Left kidney (tissue), 2 donors: Measurements from ENCODE around the gene NHEJ1. TPM values are rescaled to one million over a fixed set of nuclear protein-coding genes. Genes with fewer than 3 reads are reported as not detected.

ENCODE experiments used
- DNase-seq: peaks from one replicate; pipeline ENCODE4 v3.0.0-alpha.2; 2013
- polyA plus RNA-seq: library from polyadenylated mRNA; unstranded; fragments of 120-200 nt; gene quantifications from one replicate; pipeline ENCODE4 v1.2.1, GENCODE V29; 2013; ENCODE audit not compliant: insufficient read length

The NHEJ1 gene
- polyA plus RNA-seq, 1 donor, result 22.2 TPM

DNA sequence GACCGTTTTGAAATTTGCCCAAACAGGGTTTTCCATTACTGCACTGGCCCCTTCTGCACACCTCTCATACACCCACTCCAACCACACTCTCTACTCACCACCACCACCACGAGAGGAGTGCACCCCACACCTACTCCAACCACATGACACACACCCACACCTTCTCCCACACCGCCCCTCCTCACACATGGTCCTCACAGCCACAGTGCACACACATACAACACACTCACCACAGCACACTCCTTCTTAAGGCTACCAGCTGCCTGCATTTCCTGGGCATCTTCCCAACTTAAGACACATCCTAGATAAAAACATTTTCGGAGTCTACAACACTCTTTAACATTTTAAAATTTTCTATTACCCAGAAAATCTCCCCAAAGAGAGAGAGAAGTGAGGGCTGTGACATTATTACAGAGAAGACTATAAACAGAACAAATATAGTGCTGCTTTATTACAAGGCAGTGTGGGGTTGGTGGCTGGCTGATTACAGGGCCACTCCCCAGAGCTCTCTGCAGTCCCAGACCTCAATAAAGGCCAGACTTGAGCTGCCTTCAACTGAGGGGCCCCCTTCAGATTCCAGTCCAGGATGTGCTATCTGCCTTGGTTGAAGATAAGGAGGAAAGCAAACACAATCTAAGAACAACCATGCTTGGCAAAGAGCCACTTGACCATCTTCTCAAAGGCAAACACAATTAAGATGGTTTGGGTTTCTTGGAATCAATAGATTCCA lies 36.1 kb downstream of the NHEJ1 start:
- DNase-seq, result no peak

DNA sequence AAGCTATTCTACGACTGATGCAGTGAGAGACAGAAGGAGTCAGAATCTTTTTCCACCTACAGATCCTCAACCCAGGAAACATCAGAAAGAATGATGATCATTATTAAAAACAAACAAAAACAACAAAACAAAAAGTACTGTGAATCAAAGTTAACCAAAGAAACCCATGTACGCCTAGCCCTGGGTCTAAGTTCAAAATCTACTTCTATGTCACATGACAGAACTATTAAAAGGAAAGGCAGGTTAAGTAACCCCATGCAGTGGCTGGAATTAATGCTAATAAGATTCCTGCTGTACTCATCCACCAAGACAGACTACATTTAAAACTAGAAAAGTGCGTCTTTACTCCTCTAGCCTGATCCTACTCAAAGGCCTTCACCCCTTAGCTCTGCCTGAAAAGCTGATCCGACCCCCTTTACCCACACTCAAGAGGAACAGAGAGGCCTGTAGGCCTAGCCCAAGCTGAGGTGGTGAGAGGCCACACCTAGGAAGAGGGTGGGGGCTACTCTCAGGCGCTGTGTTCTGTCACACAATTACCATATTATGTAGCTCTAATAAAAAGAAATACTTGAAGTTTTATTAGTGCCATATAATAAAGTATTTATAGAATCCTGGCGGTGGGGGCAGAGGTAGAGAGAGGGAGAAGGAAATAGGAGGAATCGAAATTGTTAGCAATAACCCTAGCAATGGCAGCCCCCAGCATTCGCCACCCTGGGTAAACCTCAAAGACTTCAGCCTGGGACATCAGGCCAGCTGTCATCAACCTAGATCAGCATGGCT lies 37.1 kb downstream of the NHEJ1 start:
- no peak for DNase-seq

DNA sequence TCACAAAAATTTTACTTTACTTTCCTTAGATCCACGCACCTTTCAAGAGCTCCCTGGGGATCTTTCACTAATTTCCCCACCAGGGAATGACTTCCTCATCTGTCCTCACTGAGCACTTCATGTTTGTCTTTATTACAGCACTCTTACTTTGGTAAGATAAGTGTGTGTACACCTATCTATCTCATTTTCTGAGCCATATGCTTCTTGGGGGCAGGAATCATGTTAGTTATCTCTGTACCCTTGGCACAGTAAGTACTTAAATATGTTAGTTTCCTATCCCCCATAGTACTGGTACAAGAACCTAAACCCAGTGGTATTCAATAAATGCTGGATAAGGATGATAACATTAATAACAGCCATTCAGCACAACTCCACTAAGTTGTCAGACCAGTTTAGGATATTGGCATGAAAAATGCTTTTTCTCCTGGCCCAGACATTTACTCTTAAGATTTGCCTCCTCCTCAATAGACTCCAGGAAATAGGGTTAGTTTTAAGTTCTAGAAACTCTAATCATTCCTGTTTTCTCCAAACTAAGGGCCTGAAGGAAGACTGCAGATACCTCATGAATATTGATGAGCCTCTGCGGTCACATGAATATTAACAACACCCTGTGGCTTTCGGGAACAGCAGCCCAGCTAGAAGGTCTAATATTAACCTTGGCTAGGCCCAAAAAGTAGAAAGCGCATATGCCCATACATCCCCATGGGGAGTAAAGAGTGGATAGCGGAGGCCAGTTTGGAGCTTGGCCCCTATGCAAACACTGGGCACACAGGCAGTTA lies 38.2 kb downstream of the NHEJ1 start:
- DNase-seq, result no peak

DNA sequence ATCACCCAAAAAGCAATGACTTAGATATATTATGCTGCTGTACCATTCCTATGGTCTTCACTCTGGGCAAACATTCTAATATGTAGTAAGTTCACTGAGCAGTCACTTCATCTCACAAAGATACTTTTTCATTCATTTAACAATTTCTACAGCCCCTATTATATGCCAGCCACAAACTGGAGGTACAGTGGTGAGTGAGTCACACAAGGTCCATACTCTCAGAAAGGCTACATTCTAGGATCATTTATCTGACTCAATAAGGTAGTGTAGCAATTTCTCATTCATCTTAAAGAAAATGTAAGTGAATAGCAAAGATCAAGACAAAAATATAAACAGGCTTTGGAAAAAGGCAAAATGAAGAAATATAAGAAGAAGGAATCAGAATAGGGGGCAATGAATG lies 40.5 kb downstream of the NHEJ1 start:
- DNase-seq, result no peak

DNA sequence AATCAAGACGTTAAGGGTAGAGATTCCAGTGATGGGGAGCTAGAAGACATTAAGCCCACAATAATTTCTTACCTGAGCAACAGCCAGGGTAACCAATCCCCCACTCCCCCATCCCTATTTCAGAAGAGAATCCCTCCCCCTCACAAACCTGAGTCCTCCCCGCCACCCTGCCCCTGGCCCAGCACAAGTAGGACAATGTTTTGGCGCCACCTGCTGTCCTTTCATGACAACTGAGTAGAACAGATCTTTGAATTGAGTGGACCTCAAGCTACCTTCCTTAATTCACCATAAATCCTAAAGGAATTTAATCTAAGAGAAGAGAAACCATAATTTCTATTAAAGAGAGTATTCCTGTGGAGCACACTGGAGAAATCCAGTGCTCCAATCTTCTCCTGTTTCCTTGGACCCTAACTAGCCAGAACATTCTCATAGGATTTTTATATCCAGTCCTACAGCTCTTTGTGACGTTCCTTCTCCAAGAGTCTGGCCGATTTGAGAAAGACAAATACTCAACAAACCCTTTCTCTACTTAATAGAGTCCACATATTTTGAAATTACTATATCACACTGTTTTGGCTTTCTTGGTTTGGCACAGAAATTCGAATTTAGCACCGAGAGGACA lies 41.1 kb downstream of the NHEJ1 start:
- peak; percentile 52 for DNase-seq

DNA sequence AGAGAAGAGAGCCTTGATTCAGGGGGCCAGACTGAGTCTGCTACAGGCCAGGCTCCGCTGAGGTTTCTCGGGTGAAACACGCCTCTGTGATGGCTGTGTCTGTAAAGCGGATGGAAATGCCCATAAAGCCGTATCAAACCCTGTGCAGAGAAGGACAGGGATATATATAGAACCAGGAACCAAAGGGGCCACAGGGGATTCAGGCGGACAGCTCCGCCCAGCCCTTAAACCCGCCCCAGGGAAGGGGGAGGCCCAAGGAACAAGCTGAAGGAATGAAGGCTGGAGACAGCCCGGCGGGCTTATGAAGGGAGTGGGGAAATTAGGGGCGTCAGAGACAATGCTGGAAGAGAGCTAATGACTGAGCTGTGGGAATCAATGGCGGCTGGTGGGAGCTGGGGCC lies 42.1 kb downstream of the NHEJ1 start:
- DNase-seq, result peak; percentile 13

DNA sequence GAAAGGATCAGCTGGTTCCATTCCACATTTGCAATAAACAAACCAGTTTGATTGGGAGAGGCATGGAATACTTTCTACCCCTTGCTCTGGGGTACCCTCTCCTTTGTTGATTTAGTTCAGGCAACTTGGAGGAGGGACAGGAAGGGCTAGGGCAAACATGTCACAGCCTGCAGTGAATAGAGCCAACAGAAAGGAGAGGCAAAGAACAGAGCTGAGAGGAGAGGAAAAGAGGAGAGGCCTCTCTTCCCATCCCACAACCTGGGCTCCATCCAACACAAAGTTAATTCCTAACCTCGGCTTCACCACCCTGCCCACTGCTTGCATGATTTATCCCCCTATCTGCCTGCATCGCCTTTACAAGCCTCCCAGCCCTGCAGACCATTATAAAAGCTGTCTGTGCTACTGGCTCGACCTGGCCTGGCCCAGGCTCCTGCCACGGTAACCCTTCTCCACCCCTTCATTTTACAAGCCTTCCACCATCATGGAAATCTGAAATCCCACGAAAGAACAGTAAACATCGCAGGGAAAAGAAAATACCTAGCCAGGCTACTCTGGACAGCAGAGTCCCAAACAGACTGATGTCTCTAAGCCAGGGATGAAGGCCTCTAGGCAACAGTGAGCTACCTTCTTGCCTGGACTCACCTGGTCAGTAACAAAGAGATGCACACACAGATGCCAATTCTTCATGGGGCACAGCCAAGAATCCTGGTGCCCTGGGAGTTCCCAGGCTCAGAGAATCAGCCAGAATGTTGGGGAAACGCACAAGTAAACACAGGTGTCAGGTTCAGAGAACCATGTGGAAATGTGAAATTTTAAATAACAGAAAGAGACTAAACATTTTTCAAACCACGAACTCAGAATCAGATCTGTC lies 43.6 kb downstream of the NHEJ1 start:
- no peak for DNase-seq

DNA sequence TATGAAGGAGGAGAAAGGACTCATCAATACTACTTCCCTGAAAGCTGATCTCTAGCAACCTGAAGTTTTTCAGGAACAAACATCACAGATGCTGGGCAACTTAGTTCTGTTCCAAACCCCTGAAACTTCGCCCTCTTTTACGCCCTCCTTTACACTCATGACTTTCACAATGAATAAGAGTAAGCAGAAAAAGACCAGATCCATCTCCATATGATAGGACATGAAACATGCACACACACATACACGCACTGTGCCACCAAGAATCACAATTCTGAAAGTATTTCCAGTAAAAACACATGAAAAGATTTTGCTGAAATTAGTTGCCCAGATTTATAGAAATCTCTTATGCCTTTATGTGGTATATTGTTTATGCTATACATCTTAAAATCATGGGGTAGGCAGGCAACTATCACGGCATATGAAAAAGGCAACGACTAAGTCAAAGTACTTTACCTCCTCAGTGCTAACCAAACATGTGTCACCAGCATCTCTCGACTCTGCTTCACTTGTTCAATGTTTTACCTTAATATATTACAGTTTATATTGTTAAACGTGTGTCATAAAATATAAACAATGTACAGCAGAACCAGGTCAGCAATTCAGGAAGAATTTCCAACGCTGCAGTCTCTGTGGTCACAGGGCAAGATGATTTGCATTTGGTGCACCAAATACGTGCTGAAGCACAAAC lies 47.8 kb downstream of the NHEJ1 start:
- no peak for DNase-seq

DNA sequence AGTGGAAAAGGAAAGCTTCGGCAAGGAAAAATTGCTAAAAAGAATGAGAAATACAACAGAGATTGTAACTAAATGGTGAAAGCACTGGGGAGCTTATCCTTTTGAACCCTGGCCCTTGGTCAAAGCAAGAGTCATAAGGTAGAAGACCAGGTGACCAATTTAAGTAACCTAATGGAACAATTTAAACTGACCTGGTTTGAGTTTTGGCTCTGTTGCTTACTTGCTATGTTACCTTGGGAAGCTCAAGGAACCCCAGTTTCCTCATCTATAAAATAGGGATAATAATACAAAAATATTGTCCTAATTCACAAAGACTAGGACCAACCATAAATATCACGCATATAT lies 48.6 kb downstream of the NHEJ1 start:
- no peak for DNase-seq

DNA sequence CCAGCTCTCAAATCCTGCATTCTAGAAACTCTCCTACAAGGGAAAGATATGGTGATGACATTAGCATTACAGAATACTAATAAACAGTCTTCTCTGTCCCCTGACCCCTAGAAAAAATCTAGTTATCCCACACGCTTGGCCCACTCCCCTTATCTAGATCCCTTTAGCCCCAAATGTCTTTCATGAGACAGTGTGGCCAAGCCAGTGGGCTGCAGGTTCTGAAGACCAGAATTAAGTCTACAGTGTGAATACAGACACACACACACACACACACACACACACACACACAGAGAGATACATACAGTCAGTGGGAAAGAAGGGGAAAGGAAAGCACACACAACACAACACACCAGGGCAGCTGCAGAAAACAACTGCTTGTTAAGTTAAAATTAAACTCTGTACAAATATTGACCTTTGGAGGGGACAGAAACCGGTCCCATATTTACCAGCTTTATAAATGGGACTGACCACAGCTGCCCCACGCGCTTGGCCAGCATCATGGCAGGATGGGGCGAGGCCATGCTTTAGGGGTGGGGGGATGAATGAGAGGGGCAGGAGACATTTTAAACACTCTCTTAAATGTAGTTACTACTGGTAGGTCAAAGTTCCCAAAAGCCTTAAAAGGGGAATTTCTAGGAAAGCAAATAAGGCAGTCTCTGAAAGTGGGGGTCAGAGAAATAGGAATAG lies 49.1 kb downstream of the NHEJ1 start:
- DNase-seq, result no peak

DNA sequence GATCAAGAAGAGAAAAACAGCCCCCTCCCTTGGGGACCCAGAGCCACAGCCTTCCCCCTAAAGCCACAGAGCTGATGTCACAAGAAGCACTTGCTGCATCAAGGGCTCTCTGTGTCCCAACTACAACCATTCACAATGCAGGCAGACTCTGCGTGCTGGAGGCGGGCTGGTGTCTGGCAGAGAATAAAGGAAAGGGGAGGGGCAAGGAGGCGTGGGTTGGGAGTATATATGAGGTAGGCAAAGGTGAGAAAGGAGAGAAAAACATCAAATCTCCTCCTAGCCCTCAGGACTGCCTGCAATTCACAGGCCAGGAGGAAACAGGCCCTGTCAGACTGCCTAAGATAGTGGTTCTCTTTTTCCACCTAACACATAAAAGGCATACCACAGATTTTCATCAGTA lies 51.1 kb downstream of the NHEJ1 start:
- no peak for DNase-seq

DNA sequence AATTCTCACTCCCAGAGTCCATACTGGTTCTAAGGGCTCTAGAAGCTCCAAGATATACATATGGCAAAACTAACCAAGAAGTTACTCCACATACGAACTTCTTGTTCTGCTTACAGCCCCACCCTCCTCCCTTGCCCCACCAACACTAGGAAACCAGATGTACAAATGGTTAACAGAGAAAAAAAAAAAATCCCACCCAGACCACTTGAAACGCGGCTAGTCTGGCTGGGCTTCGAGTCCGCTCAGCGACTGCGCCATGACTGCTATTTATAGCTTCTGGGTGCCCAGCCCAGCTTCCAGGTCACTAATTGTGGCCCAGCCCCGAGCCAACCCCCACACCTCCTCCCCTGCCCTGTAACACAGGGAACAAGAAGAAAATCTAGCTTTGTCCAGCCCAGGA lies 52.9 kb downstream of the NHEJ1 start:
- DNase-seq, result no peak

DNA sequence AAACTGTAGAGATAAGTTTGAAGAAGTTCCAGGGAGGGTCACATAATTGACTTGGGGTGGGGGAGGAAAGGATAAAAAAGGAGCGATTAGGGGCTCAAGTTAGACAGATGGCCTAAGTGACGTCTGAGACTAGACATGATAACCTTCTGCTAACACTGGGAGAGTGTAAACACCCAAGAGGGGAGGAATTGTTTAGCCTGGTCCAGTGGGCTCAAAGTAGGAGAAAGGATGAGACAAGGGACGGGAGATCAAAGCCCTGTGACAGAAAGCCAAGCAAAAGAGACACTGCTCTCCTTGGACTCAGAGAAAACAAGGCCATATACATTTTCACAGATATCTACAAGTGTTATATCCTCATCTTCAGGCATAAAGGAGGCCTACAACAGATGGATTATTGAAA lies 54.4 kb downstream of the NHEJ1 start:
- no peak for DNase-seq

DNA sequence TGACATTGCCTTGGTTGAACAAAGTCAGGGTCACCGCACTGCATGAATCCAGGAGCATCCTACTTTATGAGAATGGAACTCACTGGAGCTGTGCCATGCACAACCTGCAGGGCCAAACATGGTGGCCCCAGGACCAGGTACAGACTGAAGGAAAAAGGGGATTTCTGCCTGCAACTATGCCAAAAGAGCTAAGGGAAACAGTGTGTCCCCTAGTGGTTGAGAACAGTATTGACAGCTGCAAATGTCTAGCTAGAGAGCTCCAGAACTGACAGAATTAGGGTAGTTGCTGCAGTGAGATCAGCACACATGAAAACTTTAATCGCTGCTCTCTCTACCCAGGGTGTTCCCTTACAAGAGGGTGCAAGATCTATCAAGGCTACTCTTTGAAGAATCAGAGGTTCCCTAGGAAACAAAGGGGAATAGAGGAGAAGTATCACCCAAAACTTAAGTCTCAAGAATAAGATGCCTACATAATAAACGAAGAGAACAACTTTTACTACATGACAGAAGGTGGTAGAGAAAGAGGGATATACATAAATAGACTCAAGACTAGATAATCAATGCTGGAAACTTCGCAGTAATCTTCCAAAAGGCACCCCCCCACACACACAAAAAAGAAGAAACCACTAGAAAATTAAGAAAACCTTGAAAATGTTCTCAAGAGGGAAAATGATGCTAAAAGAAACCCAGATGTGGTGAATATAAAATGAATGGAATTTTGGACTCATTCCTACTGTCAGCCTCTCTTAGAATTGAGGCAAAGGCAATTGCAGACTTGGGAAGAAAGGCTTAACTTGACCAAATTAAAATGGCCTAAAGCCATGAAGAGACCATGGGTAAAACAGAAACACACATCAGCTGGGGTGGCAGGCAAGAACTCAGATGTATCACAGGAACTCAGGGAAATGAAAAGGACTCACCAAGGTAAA lies 56.2 kb downstream of the NHEJ1 start:
- DNase-seq, result no peak

DNA sequence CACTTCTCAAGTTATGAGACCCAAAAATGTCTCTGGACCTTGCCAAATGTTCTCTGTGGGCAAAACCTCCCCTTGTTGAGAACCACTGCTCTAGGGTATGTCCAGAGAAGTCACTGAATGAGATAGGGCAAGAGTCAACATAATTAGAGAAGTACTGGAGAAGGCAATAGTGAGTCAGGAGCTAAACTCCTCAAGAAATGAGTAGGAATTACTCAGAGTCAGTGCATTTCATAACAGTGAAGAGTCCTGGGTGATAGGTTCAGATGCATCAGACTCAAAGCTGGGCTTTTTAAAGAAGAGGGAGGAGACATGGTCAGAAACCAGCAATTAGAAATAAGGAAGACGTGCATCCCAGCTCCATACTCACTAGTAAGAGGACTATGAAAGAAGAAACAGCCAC lies 61.3 kb downstream of the NHEJ1 start:
- DNase-seq, result no peak

DNA sequence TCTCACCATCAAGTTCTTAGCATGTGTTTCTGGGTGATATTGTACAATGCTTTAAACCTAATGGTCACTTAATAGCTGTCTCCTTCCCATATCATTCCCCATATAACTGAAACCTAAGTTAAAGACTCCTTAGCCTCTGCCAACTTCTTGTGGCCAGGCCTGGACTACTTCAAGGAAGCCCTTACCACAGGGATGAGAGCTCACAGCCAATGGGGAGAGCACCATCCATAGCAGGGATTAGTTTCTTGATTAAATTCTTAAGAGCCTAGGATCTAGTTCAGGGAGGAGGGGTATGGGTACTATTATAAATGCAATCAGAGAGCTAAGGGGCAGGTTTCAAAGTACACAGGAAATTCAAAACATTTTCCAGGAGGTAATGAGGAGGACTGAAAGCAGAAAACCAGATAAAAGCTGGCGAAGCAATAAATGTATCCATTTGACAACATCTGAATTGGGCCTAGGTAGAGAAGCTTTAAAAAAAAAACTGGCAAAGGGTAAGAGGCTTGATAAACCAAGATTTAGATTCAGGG lies 65.1 kb downstream of the NHEJ1 start:
- DNase-seq, result no peak

DNA sequence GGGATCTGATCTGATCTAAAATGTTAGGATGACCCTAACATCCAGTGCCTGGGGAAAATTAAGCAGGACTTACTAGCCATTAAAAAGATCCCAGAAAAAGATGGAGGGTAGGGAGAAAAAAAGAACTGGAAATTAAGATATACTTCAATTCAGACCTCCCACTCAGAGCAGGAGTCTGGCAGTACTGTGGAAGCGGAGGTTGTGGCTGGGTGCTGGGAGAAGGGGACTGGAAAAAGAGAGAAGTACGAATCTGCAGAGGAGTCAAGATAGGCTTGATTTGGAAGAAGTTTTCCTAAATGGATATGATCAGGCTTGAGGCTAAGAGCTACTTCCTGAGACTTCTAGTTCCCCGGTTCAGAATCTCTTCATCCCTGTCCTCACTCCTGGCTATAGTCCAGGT lies 66.4 kb downstream of the NHEJ1 start:
- no peak for DNase-seq

DNA sequence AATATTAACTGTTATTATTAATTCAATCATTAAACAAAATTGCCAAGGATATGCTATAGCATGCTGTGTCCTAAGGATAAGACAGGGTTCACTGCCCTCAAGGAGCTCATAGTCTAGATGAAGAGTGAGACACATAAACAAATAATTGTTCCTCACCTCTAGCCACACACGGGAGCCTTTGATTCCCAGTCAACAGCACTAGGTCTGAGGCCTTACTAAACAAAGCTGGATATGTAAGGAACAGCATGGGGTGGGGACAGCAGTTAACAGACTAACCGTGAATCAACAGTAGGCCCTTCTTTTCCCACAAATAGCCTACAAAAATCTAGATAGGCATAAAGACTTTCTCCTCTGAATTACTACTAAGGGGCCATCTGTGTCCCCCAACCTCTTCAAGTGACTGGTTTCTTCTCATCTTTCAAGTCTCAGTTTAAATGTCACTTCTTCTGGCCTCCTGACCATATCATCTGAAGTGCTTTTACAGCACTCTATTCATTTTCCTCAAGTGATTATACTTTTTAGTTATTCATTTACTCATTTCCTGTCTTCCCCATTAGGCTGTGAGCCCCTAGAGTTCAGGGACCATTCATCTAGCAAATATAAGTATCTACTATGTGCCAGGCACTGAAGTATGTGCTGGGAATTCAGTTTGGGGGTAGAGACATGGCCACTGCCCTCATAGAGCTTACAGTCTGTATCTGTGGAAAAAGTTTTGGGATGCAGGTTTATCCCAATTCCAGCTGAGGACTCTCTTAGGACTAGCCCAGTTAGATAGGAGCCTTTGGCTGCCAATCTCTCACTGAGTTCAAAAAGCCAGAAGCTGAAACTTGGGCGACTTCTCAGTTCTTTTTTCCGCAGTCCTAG lies 69.9 kb downstream of the NHEJ1 start:
- no peak for DNase-seq
